Measurements from ENCODE around the gene ATXN2L. TPM values are rescaled to one million over a fixed set of nuclear protein-coding genes. Genes with fewer than 3 reads are reported as not detected.

The ATXN2L gene
- total RNA-seq, 1 experiment from 2014 or later: 264 TPM

- Histone ChIP-seq H3K27ac (ENCODE audit: low read depth, low read length) (no peak overlapping the region; the same call in 1 of the 2 replicates), H3K9me2 (ENCODE audit: insufficient read depth) (no peaks in the 10 kb centered on the region), H4K20me1 (ENCODE audit: insufficient read depth) (0 out of 2 replicates have a peak, but pooled peaks cover 3% of the 10 kb centered on the region), H3K4me3 (replicated peaks in 1 of 2; ENCODE audit: low read depth in 1 of 2, low read length in 2 of 2) (no peak overlapping the region), H3K27me3 (ENCODE audit: insufficient read depth, low read length) (no peaks in the 10 kb centered on the region), H3K4me2 (ENCODE audit: low read length) (no peak overlapping the region), H3K4me1 (ENCODE audit: control insufficient read depth in 1 of 2, insufficient read depth in 2 of 2, low read length in 2 of 2) (no peaks in the 10 kb centered on the region), H3K9me3 (ENCODE audit: control insufficient read depth in 1 of 2, insufficient read depth in 1 of 2, low read depth in 1 of 2, low read length in 2 of 2) (no peaks in the 10 kb centered on the region), H3K9ac (ENCODE audit: low read length) (no peak overlapping the region), H2AFZ (ENCODE audit: low read depth, low read length, poor library complexity, severe bottlenecking) (no peak overlapping the region), H3K79me2 (ENCODE audit: insufficient read depth, low read length) (peaks cover 45% of the 10 kb centered on the region), H3K36me3 (ENCODE audit: control insufficient read depth in 1 of 2, insufficient read depth in 2 of 2, low read length in 2 of 2) (peaks cover 70 to 72% of the 10 kb centered on the region in 2 experiments)
- POLR2A ChIA-PET: no interaction called here
- ATAC-seq (no peak), DNase-seq (ENCODE audit: low read depth, low spot score) (no peak)
- intact Hi-C loops (cut with micrococcal nuclease): no loop called here
- BruUV-seq (replicated peaks): no TSS peak
- TF ChIP-seq TCF7L2 (IDR thresholded peaks at IDR 0.05; ENCODE audit: borderline replicate concordance, extremely low read depth, insufficient read depth, insufficient read length) (no peak), ZFX (IDR thresholded peaks at IDR 0.05) (no peak), EZH2 (IDR thresholded peaks at IDR 0.05) (no peak), ELF1 (IDR thresholded peaks at IDR 0.05; ENCODE audit: borderline replicate concordance, low read depth) (no peak), JUND (IDR thresholded peaks at IDR 0.05) (no peak), CEBPB (IDR thresholded peaks at IDR 0.05; ENCODE audit: low read depth) (no peak), YY1 (IDR thresholded peaks at IDR 0.05; ENCODE audit: extremely low read depth, insufficient replicate concordance, low read depth, low read length) (no peak), EGR1 (IDR thresholded peaks at IDR 0.05; ENCODE audit: low read depth) (no peak), SIN3A (IDR thresholded peaks at IDR 0.05; ENCODE audit: low read depth) (no peak), POLR2A (IDR thresholded peaks at IDR 0.05; ENCODE audit: borderline replicate concordance, extremely low read depth, insufficient read depth, insufficient read length) (no peak)
- CTCF ChIA-PET: no interaction called here
- RAD21 ChIA-PET (ENCODE audit: low non-redundant PET in 1 of 2, low total read pairs in 2 of 2, uncharacterized antibody in 2 of 2, unreplicated experiment in 2 of 2): no interaction called here
Measured at GRCh38 chr16:28834349-28834748, 11.6 kb downstream of the ATXN2L start.

- ATAC-seq: no peak
- DNase-seq (ENCODE audit: low read depth, low spot score): no peak
- RAD21 ChIA-PET (ENCODE audit: low non-redundant PET in 1 of 2, low total read pairs in 2 of 2, uncharacterized antibody in 2 of 2, unreplicated experiment in 2 of 2): no interaction called here
- TF ChIP-seq ELF1 (IDR thresholded peaks at IDR 0.05; ENCODE audit: borderline replicate concordance, low read depth): no peak
- TF ChIP-seq ATF3 (IDR thresholded peaks at IDR 0.05): no peak
- no peak for TF ChIP-seq POLR2A (IDR thresholded peaks at IDR 0.05; ENCODE audit: borderline replicate concordance, extremely low read depth, insufficient read depth, insufficient read length)
- TF ChIP-seq ZFX (IDR thresholded peaks at IDR 0.05): no peak
- no peak for TF ChIP-seq CBX3 (IDR thresholded peaks at IDR 0.05; ENCODE audit: low read depth)
- no peak for TF ChIP-seq CEBPB (IDR thresholded peaks at IDR 0.05; ENCODE audit: low read depth)
- no peak for TF ChIP-seq EGR1 (IDR thresholded peaks at IDR 0.05; ENCODE audit: low read depth)
- TF ChIP-seq ZBTB33 (IDR thresholded peaks at IDR 0.05; ENCODE audit: extremely low read depth, insufficient replicate concordance, low read length): no peak
- no peak for TF ChIP-seq CTCF (IDR thresholded peaks at IDR 0.05 in 2 of 3, conservative IDR thresholded peaks at IDR 0.05 in 1 of 3; ENCODE audit: borderline replicate concordance in 1 of 3, insufficient read depth in 1 of 3, low read depth in 2 of 3, low read length in 2 of 3)
- no peak for TF ChIP-seq SP1 (IDR thresholded peaks at IDR 0.05; ENCODE audit: low read depth)
Measured at GRCh38 chr16:28834873-28835863, 12.4 kb downstream of the ATXN2L start.

More at GRCh38 chr16:28834873-28835863, 12.4 kb downstream of the ATXN2L start:
- intact Hi-C loops (cut with micrococcal nuclease): no loop called here
- no peaks in the 10 kb centered on the region for H3K27me3 ChIP-seq (ENCODE audit: insufficient read depth, low read length)
- H2AFZ ChIP-seq (ENCODE audit: low read depth, low read length, poor library complexity, severe bottlenecking): no peak overlapping the region
- no TSS peak for BruUV-seq (replicated peaks)
- H3K9ac ChIP-seq (ENCODE audit: low read length): no peak overlapping the region
- peaks cover 62 to 65% of the 10 kb centered on the region in 2 experiments for H3K36me3 ChIP-seq (ENCODE audit: control insufficient read depth in 1 of 2, insufficient read depth in 2 of 2, low read length in 2 of 2)
- no peak overlapping the region for H3K4me3 ChIP-seq (replicated peaks in 1 of 2; ENCODE audit: low read depth in 1 of 2, low read length in 2 of 2)
- no peak overlapping the region; the same call in 1 of the 2 replicates for H3K27ac ChIP-seq (ENCODE audit: low read depth, low read length)
- CTCF ChIA-PET: no interaction called here
- H4K20me1 ChIP-seq (ENCODE audit: insufficient read depth): 0 out of 2 replicates have a peak, but pooled peaks cover 2% of the 10 kb centered on the region
- H3K79me2 ChIP-seq (ENCODE audit: insufficient read depth, low read length): peaks cover 37% of the 10 kb centered on the region
- POLR2A ChIA-PET: no interaction called here
- no peaks in the 10 kb centered on the region for H3K9me3 ChIP-seq (ENCODE audit: control insufficient read depth in 1 of 2, insufficient read depth in 1 of 2, low read depth in 1 of 2, low read length in 2 of 2)
- no peaks in the 10 kb centered on the region for H3K4me1 ChIP-seq (ENCODE audit: control insufficient read depth in 1 of 2, insufficient read depth in 2 of 2, low read length in 2 of 2)
- H3K9me2 ChIP-seq (ENCODE audit: insufficient read depth): no peaks in the 10 kb centered on the region
- no peak overlapping the region for H3K4me2 ChIP-seq (ENCODE audit: low read length)
